GM12865 (cell line): ENCODE data around the gene SKIDA1.

Source experiments
- DNase-seq: peaks from one replicate; pipeline ENCODE4 v3.0.0; 2010; ENCODE audit warnings: low read depth
- H3K4me3 ChIP-seq: 2 replicates; pipeline ENCODE4 v1.5.1; 2011; ENCODE audit warnings: mild to moderate bottlenecking, low read depth, low read length, control low read depth
- CTCF ChIP-seq: IDR thresholded peaks from 2 replicates; pipeline ENCODE4 v1.5.1; 2011; ENCODE audit warnings: low read length, control low read depth, low read depth, inconsistent platforms; ENCODE audit not compliant: insufficient read depth; ENCODE audit errors: missing control alignments

Gene SKIDA1

GRCh38 chr10:21518641-21519396, 6.7 kb downstream of the SKIDA1 start:
- H3K4me3 ChIP-seq, result peak overlapping the region; percentile 59
- no peak for TF ChIP-seq CTCF
- DNase-seq, result no peak

GRCh38 chr10:21518149-21518640, 7.3 kb downstream of the SKIDA1 start:
- peak overlapping the region; percentile 59 for H3K4me3 ChIP-seq
- TF ChIP-seq CTCF, result no peak
- DNase-seq, result no peak

DNA sequence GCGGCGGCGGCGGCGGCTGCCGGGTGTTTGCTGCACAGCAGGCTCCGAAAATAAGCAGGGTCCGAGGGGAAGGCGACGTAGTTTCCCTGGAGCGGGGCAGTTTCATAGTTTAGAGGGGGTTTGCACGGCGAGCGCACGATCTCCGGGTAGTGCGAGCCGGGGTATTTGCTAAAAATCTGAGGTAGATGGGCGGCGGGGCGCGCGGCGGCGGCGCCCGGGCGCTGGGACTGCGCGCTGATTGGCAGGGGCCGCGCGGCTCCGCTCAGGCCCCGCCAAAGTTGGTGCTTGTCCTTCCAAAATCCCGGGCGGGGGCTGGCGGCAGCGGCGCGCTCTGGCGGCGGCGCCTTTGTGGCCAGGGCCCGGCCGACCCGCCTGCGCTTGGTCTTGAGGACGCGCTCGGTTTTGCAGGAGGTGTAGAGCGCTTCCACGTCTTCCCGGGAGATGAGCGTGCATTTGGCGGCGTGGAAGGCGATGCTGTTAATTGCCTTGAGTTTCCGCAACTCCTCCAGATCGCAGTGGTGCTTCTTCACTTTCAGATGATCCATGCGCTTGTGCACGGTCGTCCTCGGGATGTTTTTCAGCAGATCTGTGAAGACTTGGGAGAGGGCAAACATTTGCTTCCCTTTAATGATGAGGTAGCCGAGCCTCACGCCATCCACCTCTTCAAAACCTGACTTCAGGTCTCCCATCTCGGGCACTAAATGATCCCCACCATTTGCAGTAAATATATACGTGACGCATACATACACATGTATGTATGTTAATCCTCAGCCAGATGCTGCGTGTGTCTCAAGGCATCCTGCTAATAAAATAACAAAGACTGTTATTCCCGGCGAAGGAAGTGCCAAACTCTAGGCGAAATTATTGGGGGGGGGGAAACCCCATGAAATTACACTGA, 8.1 kb downstream of the SKIDA1 start:
- H3K4me3 ChIP-seq, result peak overlapping the region; percentile 59
- DNase-seq, result peak; percentile 53

GRCh38 chr10:21516242-21517131, 9.0 kb downstream of the SKIDA1 start:
- TF ChIP-seq CTCF, result no peak
- peak overlapping the region; percentile 59 for H3K4me3 ChIP-seq
- DNase-seq, result peak; percentile 83

More for the DNA sequence above, 8.1 kb downstream of the SKIDA1 start:
- TF ChIP-seq CTCF, result no peak

GRCh38 chr10:21515361-21516241, 9.9 kb downstream of the SKIDA1 start:
- no peak for DNase-seq
- H3K4me3 ChIP-seq, result no peak overlapping the region
- no peak for TF ChIP-seq CTCF
